ENCODE results near the gene MOB1B. TPM values are rescaled to one million over a fixed set of nuclear protein-coding genes. Genes with fewer than 3 reads are reported as not detected.
A peak's percentile ranks its signal among the peaks of the same experiment; 100 is the strongest.

MOB1B gene
- total and polyA plus RNA-seq, 4 donors: 13.3 to 36.0 (median 25.7) TPM

DNA sequence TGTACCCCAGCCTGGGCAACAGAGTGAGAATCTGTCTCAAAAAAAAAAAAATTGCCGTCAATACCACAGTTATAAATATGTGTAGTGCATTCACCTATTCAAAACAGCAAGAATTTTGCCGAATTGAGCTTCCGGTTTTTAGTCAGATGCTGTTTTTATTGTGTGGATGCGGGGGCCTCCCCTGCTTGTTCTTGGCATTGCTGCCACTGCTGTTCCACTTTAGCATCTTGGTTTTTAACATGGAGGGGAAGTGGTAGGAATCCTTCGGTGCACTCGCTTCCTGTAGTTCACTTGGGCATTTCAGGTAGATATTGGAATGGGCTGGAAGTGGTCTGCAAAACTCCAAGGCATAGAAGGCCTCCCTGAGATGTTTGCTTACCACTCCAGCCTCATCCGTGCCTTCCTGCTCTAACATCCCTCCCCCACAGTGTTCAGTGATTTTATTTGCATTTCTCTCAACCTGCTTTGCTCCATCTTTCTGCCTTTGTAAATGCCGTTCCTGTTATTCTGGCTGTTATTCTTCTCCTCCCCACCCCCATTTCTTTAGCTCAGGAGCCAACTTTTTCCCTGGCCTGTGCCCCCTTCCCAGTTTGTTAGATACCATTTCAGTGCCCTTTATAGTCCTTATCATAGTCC is 25.5 kb downstream of the MOB1B start:
- H3K9me3 ChIP-seq (ENCODE audit: control insufficient read depth, insufficient read depth, low read length): no peaks in the 10 kb centered on the region
- H3K27ac ChIP-seq (ENCODE audit: low read depth, low read length): no peak overlapping the region
- peaks cover 3% of the 10 kb centered on the region for H3K4me1 ChIP-seq (ENCODE audit: control insufficient read depth, insufficient read depth, low read length)
- H3K4me3 ChIP-seq (ENCODE audit: low read depth, low read length): no peak overlapping the region
- H3K27me3 ChIP-seq (ENCODE audit: control insufficient read depth, insufficient read depth, low read length): no peaks in the 10 kb centered on the region
- WGBS (ENCODE audit: insufficient coverage): 60% methylated on average over 3 of the region's 8 CpGs
- DNase-seq (ENCODE audit: low read depth in 4 of 6, low spot score in 6 of 6): no peak
- no peaks in the 10 kb centered on the region for H3K36me3 ChIP-seq (ENCODE audit: control insufficient read depth, insufficient read depth, low read length)

DNA sequence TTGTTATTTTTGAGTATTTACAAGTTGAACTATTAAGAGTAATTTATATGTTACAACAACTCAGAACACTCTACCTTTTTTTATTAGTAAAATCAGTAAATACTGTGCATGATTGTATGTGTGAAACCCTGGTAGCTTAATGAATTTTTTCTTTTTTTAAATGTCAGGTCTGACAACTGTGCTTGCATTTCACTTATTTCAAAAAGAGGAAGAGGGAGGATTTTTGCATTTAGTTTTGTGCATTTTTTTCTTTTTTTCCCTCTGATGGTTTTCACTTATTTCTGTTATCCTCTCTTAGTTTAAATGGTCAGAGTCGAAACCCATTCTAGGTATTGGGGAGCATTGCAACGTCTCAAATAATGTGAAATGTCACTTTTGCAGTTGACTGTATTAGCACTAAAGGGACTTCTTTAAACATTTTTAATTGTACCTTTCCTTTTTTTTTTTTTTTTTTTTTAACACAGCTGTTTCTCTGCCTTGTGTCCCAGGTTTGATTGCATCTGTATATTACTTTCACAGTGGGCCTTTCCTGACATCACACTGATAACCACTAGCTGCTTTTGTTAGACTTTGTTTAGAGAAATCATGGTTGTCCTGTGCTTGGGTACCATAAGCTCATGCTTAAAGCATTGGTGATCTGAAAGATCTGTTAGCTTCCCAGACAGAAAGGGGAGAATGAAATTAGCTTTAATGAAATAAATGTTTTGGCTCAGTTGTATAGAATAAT is 28.5 kb downstream of the MOB1B start:
- Histone ChIP-seq H3K36me3 (ENCODE audit: control insufficient read depth, insufficient read depth, low read length) (no peaks in the 10 kb centered on the region), H3K9me3 (ENCODE audit: control insufficient read depth, insufficient read depth, low read length) (no peaks in the 10 kb centered on the region), H3K27ac (ENCODE audit: low read depth, low read length) (no peak overlapping the region), H3K27me3 (ENCODE audit: control insufficient read depth, insufficient read depth, low read length) (no peaks in the 10 kb centered on the region), H3K4me3 (ENCODE audit: low read depth, low read length) (no peak overlapping the region), H3K4me1 (ENCODE audit: control insufficient read depth, insufficient read depth, low read length) (no peaks in the 10 kb centered on the region)
- no peak for DNase-seq (ENCODE audit: low read depth in 4 of 6, low spot score in 6 of 6)
- no CpG with 5 or more reads among the region's 2 CpGs for WGBS (ENCODE audit: insufficient coverage)

DNA sequence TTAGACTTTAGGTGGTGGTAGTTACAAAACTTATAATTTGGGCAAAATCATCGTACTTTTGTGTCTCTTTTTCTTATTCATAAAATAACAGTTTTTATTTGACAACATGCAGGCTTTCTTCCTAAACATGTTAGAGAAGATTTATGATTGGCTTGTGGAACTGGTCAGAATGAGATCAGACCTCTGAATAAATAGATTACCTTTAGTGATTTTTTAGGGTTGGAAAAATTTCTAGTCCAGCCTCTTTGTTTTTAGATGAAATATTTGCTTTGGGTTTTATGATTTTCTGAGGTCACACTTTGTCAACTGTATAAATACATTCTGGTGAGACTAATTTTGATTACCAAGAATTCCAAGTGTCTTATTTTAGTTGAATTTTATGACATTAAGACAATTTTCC is 29.2 kb downstream of the MOB1B start:
- Histone ChIP-seq H3K27ac (ENCODE audit: low read depth, low read length) (no peak overlapping the region), H3K9me3 (ENCODE audit: control insufficient read depth, insufficient read depth, low read length) (no peaks in the 10 kb centered on the region), H3K36me3 (ENCODE audit: control insufficient read depth, insufficient read depth, low read length) (peaks cover 2% of the 10 kb centered on the region), H3K4me1 (ENCODE audit: control insufficient read depth, insufficient read depth, low read length) (no peaks in the 10 kb centered on the region), H3K4me3 (ENCODE audit: low read depth, low read length) (no peak overlapping the region), H3K27me3 (ENCODE audit: control insufficient read depth, insufficient read depth, low read length) (no peaks in the 10 kb centered on the region)
- WGBS (ENCODE audit: insufficient coverage): no CpG with 5 or more reads among the region's 1 CpG
- DNase-seq (ENCODE audit: low read depth in 4 of 6, low spot score in 6 of 6): no peak

DNA sequence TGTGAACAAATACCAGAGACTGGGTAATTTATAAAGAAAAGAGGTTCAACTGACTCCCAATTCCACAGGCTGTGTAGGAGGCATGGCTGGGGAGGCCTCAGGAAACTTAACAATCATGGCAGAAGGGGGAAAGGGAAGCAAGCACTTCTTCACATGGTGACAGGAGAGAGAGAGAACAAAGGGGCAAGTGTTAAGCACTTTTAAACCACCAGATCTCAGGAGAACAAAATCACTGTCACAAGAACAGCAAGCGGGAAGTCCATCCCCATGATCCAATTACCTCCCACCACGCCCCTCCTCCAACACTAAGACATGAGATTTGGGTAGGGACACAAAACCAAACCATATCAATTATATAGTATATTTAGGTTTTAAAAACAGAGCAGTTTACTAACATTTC is 30.8 kb downstream of the MOB1B start:
- no peak overlapping the region for H3K4me3 ChIP-seq (ENCODE audit: low read depth, low read length)
- H3K4me1 ChIP-seq (ENCODE audit: control insufficient read depth, insufficient read depth, low read length): no peaks in the 10 kb centered on the region
- DNase-seq (ENCODE audit: low read depth in 4 of 6, low spot score in 6 of 6): no peak
- H3K9me3 ChIP-seq (ENCODE audit: control insufficient read depth, insufficient read depth, low read length): no peaks in the 10 kb centered on the region
- WGBS (ENCODE audit: insufficient coverage): no CpG with 5 or more reads among the region's 2 CpGs
- no peak overlapping the region for H3K27ac ChIP-seq (ENCODE audit: low read depth, low read length)
- H3K36me3 ChIP-seq (ENCODE audit: control insufficient read depth, insufficient read depth, low read length): peaks cover 2% of the 10 kb centered on the region
- H3K27me3 ChIP-seq (ENCODE audit: control insufficient read depth, insufficient read depth, low read length): no peaks in the 10 kb centered on the region

DNA sequence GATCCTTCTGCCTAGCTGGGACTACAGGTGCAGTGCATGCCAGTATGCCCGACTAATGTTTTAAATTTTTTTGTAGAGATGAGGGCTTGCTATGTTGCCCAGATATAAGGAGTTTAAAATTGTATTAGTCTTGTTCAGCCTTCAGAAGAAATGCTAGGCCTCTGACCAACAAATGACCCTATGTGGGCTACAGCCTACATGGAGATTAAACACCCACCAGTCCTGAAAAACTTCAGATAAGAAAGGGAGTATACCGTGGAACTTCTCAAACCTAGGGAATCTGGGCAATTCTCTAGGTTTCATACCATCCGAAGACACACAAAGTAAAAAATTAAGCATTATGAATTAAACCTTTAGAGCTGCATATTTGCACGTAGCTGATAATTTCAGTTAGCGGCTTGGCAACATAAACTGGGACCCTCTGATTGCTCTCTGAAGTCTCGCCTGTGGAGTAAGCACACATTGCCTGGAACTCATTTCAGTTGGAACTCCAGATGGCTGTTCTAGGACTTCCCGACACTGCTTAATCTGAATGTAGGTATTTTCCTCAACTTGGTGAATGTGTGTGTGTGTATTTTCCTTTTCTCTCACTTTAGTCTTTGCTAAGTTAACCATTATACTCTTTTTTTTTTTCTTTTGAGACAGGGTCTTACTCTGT is 33.0 kb downstream of the MOB1B start:
- WGBS (ENCODE audit: insufficient coverage): 92% methylated on average over 3 of the region's 7 CpGs
- no peaks in the 10 kb centered on the region for H3K9me3 ChIP-seq (ENCODE audit: control insufficient read depth, insufficient read depth, low read length)
- no peaks in the 10 kb centered on the region for H3K27me3 ChIP-seq (ENCODE audit: control insufficient read depth, insufficient read depth, low read length)
- H3K4me1 ChIP-seq (ENCODE audit: control insufficient read depth, insufficient read depth, low read length): no peaks in the 10 kb centered on the region
- no peak overlapping the region for H3K27ac ChIP-seq (ENCODE audit: low read depth, low read length)
- no peak overlapping the region for H3K4me3 ChIP-seq (ENCODE audit: low read depth, low read length)
- DNase-seq (ENCODE audit: low read depth in 4 of 6, low spot score in 6 of 6): peak in 2 of 6 donors; percentile 12 to 27
- peaks cover 2% of the 10 kb centered on the region for H3K36me3 ChIP-seq (ENCODE audit: control insufficient read depth, insufficient read depth, low read length)

DNA sequence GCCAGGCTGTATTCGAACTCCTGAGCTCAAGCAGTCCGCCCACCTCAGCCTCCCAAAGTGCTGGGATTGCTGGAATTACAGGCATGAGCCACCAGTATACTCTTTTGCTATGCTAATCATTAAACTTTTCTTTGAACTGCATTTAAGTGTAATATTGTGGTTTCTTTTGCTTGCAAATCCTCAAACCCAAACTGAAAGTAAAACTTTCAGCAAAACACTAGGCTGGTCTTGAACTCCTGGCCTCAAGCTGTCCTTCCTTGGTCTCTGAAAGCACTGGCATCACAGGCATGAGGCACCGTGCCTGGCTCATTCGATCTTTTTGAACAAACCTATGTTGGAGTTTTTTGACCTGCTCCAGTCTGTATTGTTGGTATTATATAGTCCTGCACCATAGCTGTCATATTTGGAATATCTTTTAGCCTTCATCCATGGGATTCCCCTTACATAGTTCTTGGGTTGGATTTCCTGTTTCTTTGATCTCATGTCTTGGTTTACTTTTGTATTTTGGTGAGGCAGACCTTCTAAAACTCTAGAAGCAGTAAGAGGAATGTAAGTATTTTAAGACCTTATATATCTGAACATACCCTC is 34.1 kb downstream of the MOB1B start:
- 100% methylated on average over 1 of the region's 4 CpGs for WGBS (ENCODE audit: insufficient coverage)
- no peaks in the 10 kb centered on the region for H3K9me3 ChIP-seq (ENCODE audit: control insufficient read depth, insufficient read depth, low read length)
- H3K36me3 ChIP-seq (ENCODE audit: control insufficient read depth, insufficient read depth, low read length): peaks cover 2% of the 10 kb centered on the region
- no peaks in the 10 kb centered on the region for H3K27me3 ChIP-seq (ENCODE audit: control insufficient read depth, insufficient read depth, low read length)
- no peak overlapping the region for H3K27ac ChIP-seq (ENCODE audit: low read depth, low read length)
- H3K4me1 ChIP-seq (ENCODE audit: control insufficient read depth, insufficient read depth, low read length): no peaks in the 10 kb centered on the region
- no peak overlapping the region for H3K4me3 ChIP-seq (ENCODE audit: low read depth, low read length)
- no peak for DNase-seq (ENCODE audit: low read depth in 4 of 6, low spot score in 6 of 6)

DNA sequence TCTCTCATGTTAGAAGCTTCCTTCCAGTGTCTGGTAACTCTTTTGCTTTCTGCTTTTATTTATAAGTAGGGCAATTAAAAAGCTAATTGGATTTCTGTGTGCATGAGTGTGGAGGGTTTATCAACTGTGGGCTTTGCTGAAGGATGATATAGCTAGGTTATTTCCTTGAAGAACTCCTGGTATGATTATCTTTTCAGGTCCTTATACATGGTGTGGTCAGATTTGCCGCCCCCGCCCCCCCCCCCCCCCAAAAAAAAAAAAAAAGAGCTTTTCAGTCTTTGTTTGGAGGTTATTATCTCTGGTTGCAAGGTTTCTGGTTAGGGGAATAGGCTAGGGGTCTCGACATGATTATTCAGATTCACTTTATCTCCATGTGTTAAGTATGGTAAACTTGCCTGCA is 35.9 kb downstream of the MOB1B start:
- Histone ChIP-seq H3K4me1 (ENCODE audit: control insufficient read depth, insufficient read depth, low read length) (no peaks in the 10 kb centered on the region), H3K9me3 (ENCODE audit: control insufficient read depth, insufficient read depth, low read length) (no peaks in the 10 kb centered on the region), H3K27ac (ENCODE audit: low read depth, low read length) (no peak overlapping the region), H3K27me3 (ENCODE audit: control insufficient read depth, insufficient read depth, low read length) (no peaks in the 10 kb centered on the region), H3K36me3 (ENCODE audit: control insufficient read depth, insufficient read depth, low read length) (peaks cover 2% of the 10 kb centered on the region), H3K4me3 (ENCODE audit: low read depth, low read length) (no peak overlapping the region)
- no peak for DNase-seq (ENCODE audit: low read depth in 4 of 6, low spot score in 6 of 6)
- no CpG with 5 or more reads among the region's 3 CpGs for WGBS (ENCODE audit: insufficient coverage)

DNA sequence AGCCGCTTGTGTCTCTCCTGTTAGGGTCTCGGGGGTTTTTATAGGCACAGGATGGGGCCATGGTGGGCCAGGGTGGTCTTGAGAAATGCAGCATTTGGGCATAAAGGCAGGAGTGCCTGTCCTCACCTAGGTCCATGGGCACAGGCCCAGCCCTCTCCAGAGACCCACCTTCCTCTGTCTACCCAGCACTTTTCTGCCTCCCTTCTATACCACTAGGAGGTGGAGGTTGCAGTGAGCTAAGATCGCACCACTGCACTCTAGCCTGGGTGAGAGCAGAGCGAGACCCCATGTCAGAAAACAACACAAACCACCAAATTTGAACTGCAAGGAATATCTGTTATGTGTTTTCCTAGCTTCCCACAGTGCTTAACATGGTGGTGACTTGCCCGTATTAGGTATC is 38.0 kb downstream of the MOB1B start:
- Histone ChIP-seq H3K36me3 (ENCODE audit: control insufficient read depth, insufficient read depth, low read length) (peaks cover 2% of the 10 kb centered on the region), H3K27ac (ENCODE audit: low read depth, low read length) (no peak overlapping the region), H3K4me3 (ENCODE audit: low read depth, low read length) (no peak overlapping the region), H3K27me3 (ENCODE audit: control insufficient read depth, insufficient read depth, low read length) (no peaks in the 10 kb centered on the region), H3K9me3 (ENCODE audit: control insufficient read depth, insufficient read depth, low read length) (no peaks in the 10 kb centered on the region), H3K4me1 (ENCODE audit: control insufficient read depth, insufficient read depth, low read length) (no peaks in the 10 kb centered on the region)
- no peak for DNase-seq (ENCODE audit: low read depth in 4 of 6, low spot score in 6 of 6)
- 100% methylated on average over 3 of the region's 5 CpGs for WGBS (ENCODE audit: insufficient coverage)

DNA sequence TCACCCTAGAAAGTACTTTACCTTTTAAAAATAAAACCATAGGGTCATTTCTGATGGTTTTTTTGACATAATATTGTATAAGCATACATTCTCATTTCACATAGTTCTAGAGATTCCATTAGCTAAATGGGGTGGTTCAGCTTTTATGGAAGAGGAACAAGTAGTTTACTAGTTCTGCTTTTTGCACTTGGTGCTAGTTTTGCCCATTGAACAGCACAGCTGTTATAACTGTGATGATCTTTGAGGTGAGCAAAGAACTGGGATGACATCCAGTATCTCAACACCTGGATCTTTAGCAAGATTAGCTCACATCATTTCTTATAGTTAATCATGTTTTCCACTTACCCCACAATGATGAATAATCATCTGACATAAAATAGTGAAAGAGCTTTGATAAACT is 40.9 kb downstream of the MOB1B start:
- Histone ChIP-seq H3K27me3 (ENCODE audit: control insufficient read depth, insufficient read depth, low read length) (no peaks in the 10 kb centered on the region), H3K4me3 (ENCODE audit: low read depth, low read length) (no peak overlapping the region), H3K27ac (ENCODE audit: low read depth, low read length) (no peak overlapping the region), H3K4me1 (ENCODE audit: control insufficient read depth, insufficient read depth, low read length) (no peaks in the 10 kb centered on the region), H3K9me3 (ENCODE audit: control insufficient read depth, insufficient read depth, low read length) (no peaks in the 10 kb centered on the region), H3K36me3 (ENCODE audit: control insufficient read depth, insufficient read depth, low read length) (no peaks in the 10 kb centered on the region)
- no peak for DNase-seq (ENCODE audit: low read depth in 4 of 6, low spot score in 6 of 6)
